ENCODE results near the gene PPP1R7. TPM values are rescaled to one million over a fixed set of nuclear protein-coding genes. Genes with fewer than 3 reads are reported as not detected.

PPP1R7 gene
- total RNA-seq, 1 donor from 2014 or later = 49.9 TPM

DNA sequence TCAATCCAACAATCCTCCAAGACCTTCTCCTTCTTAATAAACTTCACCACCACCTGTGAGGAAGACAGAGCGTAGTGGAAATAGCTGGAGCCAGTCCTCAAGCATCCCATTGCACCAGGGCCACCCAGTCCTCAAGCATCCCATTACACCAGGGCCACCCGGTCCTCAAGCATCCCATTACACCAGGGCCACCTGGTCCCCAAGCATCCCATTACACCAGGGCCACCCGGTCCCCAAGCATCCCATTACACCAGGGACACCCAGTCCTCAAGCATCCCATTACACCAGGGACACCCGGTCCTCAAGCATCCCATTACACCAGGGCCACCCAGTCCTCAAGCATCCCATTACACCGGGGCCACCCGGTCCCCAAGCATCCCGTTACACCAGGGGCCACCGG lies 34.9 kb upstream of the PPP1R7 start:
- Mint-ChIP-seq H3K36me3 (ENCODE audit: insufficient read depth) (peaks cover 11% of the 10 kb centered on the region), H3K27me3 (no peaks in the 10 kb centered on the region), H3K9me3 (ENCODE audit: low read depth) (no peaks in the 10 kb centered on the region), H3K27ac (no peak overlapping the region), H3K4me3 (ENCODE audit: low read depth) (no peak overlapping the region), H3K4me1 (ENCODE audit: low read depth) (no peaks in the 10 kb centered on the region)
- no peak for DNase-seq (ENCODE audit: low spot score, unreplicated experiment)
- TF ChIP-seq, protein P1, sequence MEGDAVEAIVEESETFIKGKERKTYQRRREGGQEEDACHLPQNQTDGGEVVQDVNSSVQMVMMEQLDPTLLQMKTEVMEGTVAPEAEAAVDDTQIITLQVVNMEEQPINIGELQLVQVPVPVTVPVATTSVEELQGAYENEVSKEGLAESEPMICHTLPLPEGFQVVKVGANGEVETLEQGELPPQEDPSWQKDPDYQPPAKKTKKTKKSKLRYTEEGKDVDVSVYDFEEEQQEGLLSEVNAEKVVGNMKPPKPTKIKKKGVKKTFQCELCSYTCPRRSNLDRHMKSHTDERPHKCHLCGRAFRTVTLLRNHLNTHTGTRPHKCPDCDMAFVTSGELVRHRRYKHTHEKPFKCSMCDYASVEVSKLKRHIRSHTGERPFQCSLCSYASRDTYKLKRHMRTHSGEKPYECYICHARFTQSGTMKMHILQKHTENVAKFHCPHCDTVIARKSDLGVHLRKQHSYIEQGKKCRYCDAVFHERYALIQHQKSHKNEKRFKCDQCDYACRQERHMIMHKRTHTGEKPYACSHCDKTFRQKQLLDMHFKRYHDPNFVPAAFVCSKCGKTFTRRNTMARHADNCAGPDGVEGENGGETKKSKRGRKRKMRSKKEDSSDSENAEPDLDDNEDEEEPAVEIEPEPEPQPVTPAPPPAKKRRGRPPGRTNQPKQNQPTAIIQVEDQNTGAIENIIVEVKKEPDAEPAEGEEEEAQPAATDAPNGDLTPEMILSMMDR (IDR thresholded peaks at IDR 0.05; ENCODE audit: unreplicated experiment) = no peak

DNA sequence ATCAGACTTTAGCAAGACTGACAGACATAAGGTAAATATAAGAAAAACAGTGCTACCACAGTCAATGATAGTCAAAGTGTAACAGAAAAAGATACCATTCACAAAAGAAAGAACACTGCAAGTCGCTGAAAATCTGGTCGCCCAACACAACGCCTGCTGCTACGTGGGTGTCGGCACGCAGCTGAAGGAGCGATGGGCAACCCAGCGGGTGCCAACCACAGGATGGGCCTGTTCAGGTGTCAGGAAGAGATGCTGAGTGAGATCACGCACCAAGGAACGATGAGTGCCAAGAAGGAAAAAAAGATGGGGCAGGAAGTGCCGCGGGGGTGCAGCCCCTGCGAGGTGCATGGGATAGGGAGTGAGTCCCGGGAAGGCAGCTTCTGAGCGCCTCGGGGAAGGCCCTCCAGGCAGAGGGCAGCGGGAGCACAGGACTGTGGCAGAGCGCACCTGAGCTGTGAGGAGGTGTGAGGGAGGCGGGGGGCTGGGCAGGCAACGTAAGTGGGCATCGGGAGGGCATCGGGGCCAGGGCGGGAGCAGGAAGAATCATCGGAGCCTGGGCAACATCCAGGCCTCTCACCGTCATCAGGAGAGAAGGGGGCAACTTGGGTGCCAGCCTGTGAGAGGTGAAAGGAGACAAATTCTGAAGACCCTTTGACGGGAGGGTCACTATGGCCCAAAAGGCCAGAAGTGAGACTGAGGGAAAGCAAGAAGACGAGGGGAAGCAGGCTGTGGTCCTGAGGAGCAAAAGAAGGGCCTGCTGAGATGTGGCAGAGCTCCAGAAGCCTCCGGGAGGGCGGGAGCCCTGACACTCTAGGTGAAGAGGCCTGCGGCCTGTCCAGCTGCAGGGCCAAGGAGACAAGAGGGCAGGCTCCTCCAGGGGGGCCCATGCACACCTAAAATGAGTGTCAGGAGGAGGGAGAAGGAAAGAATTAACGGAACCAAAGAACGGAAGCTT lies 33.4 kb upstream of the PPP1R7 start:
- H3K27ac Mint-ChIP-seq = peak overlapping the region; percentile 66
- H3K9me3 Mint-ChIP-seq (ENCODE audit: low read depth) = no peaks in the 10 kb centered on the region
- no peaks in the 10 kb centered on the region for H3K27me3 Mint-ChIP-seq
- no peak for DNase-seq (ENCODE audit: low spot score, unreplicated experiment)
- no peak overlapping the region for H3K4me3 Mint-ChIP-seq (ENCODE audit: low read depth)
- no peaks in the 10 kb centered on the region for H3K4me1 Mint-ChIP-seq (ENCODE audit: low read depth)
- peaks cover 18% of the 10 kb centered on the region for H3K36me3 Mint-ChIP-seq (ENCODE audit: insufficient read depth)
- TF ChIP-seq, protein P1 (IDR thresholded peaks at IDR 0.05; ENCODE audit: unreplicated experiment) = no peak

DNA sequence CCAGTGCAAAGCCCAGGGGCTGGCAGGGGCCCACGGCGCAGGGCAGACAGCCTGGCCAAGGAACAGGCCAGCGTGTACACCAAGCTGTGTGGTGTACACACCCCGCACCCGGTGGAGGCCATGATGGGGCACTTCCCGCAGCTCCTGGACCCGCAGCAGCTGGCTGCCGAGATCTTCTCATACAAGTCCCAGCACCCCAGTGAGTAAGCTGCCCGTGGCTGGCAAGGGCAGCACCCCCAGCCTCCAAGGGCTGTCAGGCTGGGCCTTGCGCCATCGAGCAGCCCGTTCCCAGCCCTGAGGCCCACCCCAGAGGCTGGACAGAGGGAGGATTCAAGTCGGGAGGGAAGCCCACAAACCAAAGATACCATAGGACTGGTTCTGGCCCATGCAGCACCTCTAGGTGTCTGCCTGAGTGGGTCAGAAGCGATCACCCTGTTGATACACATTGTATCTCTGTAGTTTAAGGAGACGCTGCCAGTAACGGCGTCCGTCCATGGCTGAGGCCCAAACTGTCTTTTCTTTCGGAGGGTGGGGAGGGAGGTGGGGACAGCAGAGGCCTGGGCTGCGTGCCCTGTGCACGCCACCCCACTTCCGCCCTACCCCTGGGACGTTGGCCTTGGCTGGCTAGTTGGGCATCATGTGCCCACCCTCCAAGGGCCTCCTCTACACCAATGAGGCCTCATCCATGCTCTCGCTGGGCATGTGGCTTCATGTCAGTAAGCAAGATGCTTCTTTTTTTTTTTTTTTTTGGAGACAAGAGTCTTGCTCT lies 31.3 kb upstream of the PPP1R7 start:
- Mint-ChIP-seq H3K4me3 (ENCODE audit: low read depth) (no peak overlapping the region), H3K27me3 (no peaks in the 10 kb centered on the region), H3K36me3 (ENCODE audit: insufficient read depth) (peaks cover 18% of the 10 kb centered on the region)

DNA sequence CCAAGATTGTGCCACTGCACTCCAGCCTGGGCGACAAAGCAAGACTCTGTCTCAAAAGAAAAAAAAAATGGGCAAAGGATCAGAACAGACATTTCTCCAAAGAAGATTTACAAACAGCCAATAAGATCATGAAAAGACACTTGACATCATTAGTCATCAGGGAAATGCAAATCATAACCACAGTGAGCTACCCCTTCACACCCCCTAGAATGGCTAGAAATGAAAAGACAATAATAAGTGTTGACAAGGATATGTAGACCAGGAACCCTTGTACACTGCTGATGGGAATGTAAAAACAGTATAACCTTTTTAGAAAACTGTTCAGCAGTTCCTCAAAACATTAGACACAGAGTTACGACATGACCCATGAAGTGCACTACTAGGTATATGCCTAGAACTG lies 29.8 kb upstream of the PPP1R7 start:
- no peaks in the 10 kb centered on the region for H3K4me1 Mint-ChIP-seq (ENCODE audit: low read depth)
- TF ChIP-seq, protein P1 (IDR thresholded peaks at IDR 0.05; ENCODE audit: unreplicated experiment) = no peak
- no peak for DNase-seq (ENCODE audit: low spot score, unreplicated experiment)
- H3K27ac Mint-ChIP-seq = no peak overlapping the region
- no peak overlapping the region for H3K4me3 Mint-ChIP-seq (ENCODE audit: low read depth)
- no peaks in the 10 kb centered on the region for H3K9me3 Mint-ChIP-seq (ENCODE audit: low read depth)
- H3K36me3 Mint-ChIP-seq (ENCODE audit: insufficient read depth) = peaks cover 16% of the 10 kb centered on the region
- H3K27me3 Mint-ChIP-seq = no peaks in the 10 kb centered on the region

More for the DNA sequence above, 31.3 kb upstream of the PPP1R7 start:
- no peak for DNase-seq (ENCODE audit: low spot score, unreplicated experiment)
- H3K27ac Mint-ChIP-seq = no peak overlapping the region
- TF ChIP-seq, protein P1 (IDR thresholded peaks at IDR 0.05; ENCODE audit: unreplicated experiment) = no peak
- H3K4me1 Mint-ChIP-seq (ENCODE audit: low read depth) = no peaks in the 10 kb centered on the region
- H3K9me3 Mint-ChIP-seq (ENCODE audit: low read depth) = no peaks in the 10 kb centered on the region

DNA sequence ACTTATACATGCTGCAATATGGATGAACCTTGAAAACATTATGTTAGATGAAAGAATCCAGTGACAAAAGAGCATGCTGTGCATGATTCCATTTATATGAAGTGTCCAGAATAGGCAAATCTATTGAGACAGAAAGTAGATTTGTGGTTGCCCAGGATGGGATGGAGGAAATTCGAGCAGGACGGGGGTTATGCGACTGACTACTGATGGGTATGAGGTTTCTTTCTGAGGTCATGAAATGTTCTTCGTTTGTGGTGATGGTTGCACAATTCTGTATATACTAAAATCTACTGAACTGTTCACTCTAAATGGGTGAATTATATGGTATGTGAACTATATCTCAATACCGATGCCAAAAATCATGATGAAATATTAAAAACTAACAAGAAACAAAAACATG lies 29.3 kb upstream of the PPP1R7 start:
- no peak for DNase-seq (ENCODE audit: low spot score, unreplicated experiment)
- Mint-ChIP-seq H3K27ac (no peak overlapping the region), H3K36me3 (ENCODE audit: insufficient read depth) (peaks cover 16% of the 10 kb centered on the region), H3K9me3 (ENCODE audit: low read depth) (no peaks in the 10 kb centered on the region), H3K4me3 (ENCODE audit: low read depth) (no peak overlapping the region), H3K27me3 (no peaks in the 10 kb centered on the region), H3K4me1 (ENCODE audit: low read depth) (no peaks in the 10 kb centered on the region)
- TF ChIP-seq, protein P1 (IDR thresholded peaks at IDR 0.05; ENCODE audit: unreplicated experiment) = no peak

Data from progenitor cell of endocrine pancreas (in vitro differentiated cells).